GM12878 (cell line): ENCODE results near the gene CHD1L. TPM values are rescaled to one million over a fixed set of nuclear protein-coding genes. Genes with fewer than 3 reads are reported as not detected.

Experiments
- ATAC-seq: fragments of 200-7000 bp; cut with Tn5 transposase; 3 replicates; pipeline ENCODE4 v1.9.1; 2020; ENCODE audit warnings: mild to moderate bottlenecking, moderate library complexity
- BruUV-seq: library from RNA; stranded (reverse); fragments of 400-500 nt; replicated peaks from 2 replicates; lab custom pipeline; 2021; lab: Mats Ljungman, UMichigan
- CTCF ChIA-PET: fragments of 300-600 bp; sonication (Branson Sonifier 250); formaldehyde crosslinking; extraction: SDS; loops from one replicate; lab custom pipeline; 2021; ENCODE audit warnings: inconsistent platforms; lab: Yijun Ruan, JAX
- POLR2A ChIA-PET: fragments of 350-600 bp; formaldehyde crosslinking; extraction: SDS; loops from one replicate; lab custom pipeline; 2021; ENCODE audit warnings: inconsistent platforms; lab: Charles Lee
- RAD21 ChIA-PET: fragments of 300-600 bp; sonication (Branson Sonifier 250); formaldehyde crosslinking; loops from one replicate; lab custom pipeline; 2023; ENCODE audit warnings: antibody characterized with exemption; ENCODE audit not compliant: unreplicated experiment; lab: Charles Lee
- SMC1A ChIA-PET: fragments of 300-600 bp; sonication (Branson Sonifier 250); formaldehyde crosslinking; loops from one replicate; lab custom pipeline; 2023; ENCODE audit not compliant: unreplicated experiment, uncharacterized antibody; lab: Charles Lee
- DNase-seq: peaks from one replicate; pipeline ENCODE4 v3.0.0-alpha.2; 2011; ENCODE audit warnings: low read depth, low spot score
- FAIRE-seq: peaks from 3 replicates; lab custom pipeline; 2011; peaks lifted over from hg19 to GRCh38; lab: Jason Lieb, UNC
- H2AFZ ChIP-seq: 2 replicates; pipeline ENCODE4 v1.6.0; 2011; ENCODE audit warnings: low read depth, low read length, control low read depth; ENCODE audit not compliant: control insufficient read depth
- H3K27ac ChIP-seq: 2 replicates; pipeline ENCODE4 v1.5.1; 2011; ENCODE audit warnings: control low read depth; ENCODE audit not compliant: control insufficient read depth, insufficient read depth
- H3K27me3 ChIP-seq, 2 experiments: replicated peaks in 1 of 2; 2 replicates each; pipeline versions ENCODE4 v1.6.0 to v1.6.1; 2011; ENCODE audit warnings: low read length in 1 of 2; ENCODE audit not compliant: control insufficient read depth in 2 of 2, insufficient read depth in 2 of 2
- H3K36me3 ChIP-seq, 2 experiments: 2 replicates each; pipeline ENCODE4 v1.5.1; 2011; ENCODE audit warnings: low read length in 1 of 2; ENCODE audit not compliant: control insufficient read depth in 2 of 2, insufficient read depth in 2 of 2
- H3K4me1 ChIP-seq: 2 replicates; pipeline ENCODE4 v1.6.1; 2011; ENCODE audit warnings: mild to moderate bottlenecking, low read length, moderate library complexity, mixed read lengths; ENCODE audit not compliant: control insufficient read depth, insufficient read depth
- H3K4me2 ChIP-seq: 2 replicates; pipeline ENCODE4 v1.6.0; 2011; ENCODE audit warnings: control low read depth; ENCODE audit not compliant: control insufficient read depth, insufficient read depth
- H3K4me3 ChIP-seq: fragments of 200-600 bp; sonication (generic); 2 replicates; pipeline ENCODE4 v1.5.1; 2016
- H3K79me2 ChIP-seq: 2 replicates; pipeline ENCODE4 v1.6.0; 2011; ENCODE audit warnings: low read length; ENCODE audit not compliant: control insufficient read depth, insufficient read depth
- H3K9ac ChIP-seq: 2 replicates; pipeline ENCODE4 v1.8.0; 2011; ENCODE audit warnings: low read length, control low read depth, mixed read lengths; ENCODE audit not compliant: control insufficient read depth, insufficient read depth
- H3K9me3 ChIP-seq: replicated peaks from 3 replicates; pipeline ENCODE4 v1.5.1; 2011; ENCODE audit warnings: mild to moderate bottlenecking, low read length; ENCODE audit not compliant: control insufficient read depth, insufficient read depth
- H4K20me1 ChIP-seq: 2 replicates; pipeline ENCODE4 v1.6.0; 2011; ENCODE audit not compliant: control insufficient read depth, insufficient read depth
- IRF3 ChIP-seq: fragments of 450-650 bp; IDR thresholded peaks from 2 replicates; pipeline ENCODE4 v1.6.1; 2014; ENCODE audit warnings: mild to moderate bottlenecking
- MEF2B ChIP-seq: fragments of 450-650 bp; IDR thresholded peaks from 2 replicates; pipeline ENCODE4 v1.6.1; 2018; ENCODE audit warnings: mild to moderate bottlenecking, moderate library complexity; ENCODE audit not compliant: partially characterized antibody, poor library complexity, severe bottlenecking
- WGBS: methylation state at CpG from one replicate; pipeline ENCODE4 v1.1.6; 2016; ENCODE audit warnings: low lambda C conversion rate; ENCODE audit not compliant: insufficient replicate concordance, insufficient coverage; ENCODE audit errors: missing lambda C conversion rate; 5-methylcytosine and 5-hydroxymethylcytosine counted together
- in situ Hi-C: fragments of 300-500 bp; cut with MboI; formaldehyde crosslinking; loops from 9 replicates; pipeline ENCODE4 v1.14.3; 2018; ENCODE audit warnings: mixed read lengths
- intact Hi-C: fragments of 100-400 bp; cut with micrococcal nuclease; formaldehyde crosslinking; loops from one replicate; pipeline ENCODE4 v1.14.2; 2022; ENCODE audit not compliant: unreplicated experiment
- polyA plus RNA-seq, 11 experiments: library from polyadenylated mRNA; depleted of rRNA in 4 of 11; unstranded in 6 of 11; stranded (reverse) in 5 of 11; fragments of >200 nt; fragmentation: Nextera tagmentation in 4 of 11; fragmentation: Illumina TruSeq in 1 of 11; extraction: Ambion mirVana in 4 of 11; extraction: Trizol in 1 of 11; gene quantifications; 1 replicate in 1 of 11; 2 replicates in 10 of 11; pipeline versions ENCODE4 v1.2.1 to v1.2.3, GENCODE V29; 2011 to 2016; ENCODE audit warnings: inconsistent platforms in 2 of 11, missing spikeins in 2 of 11, low read depth in 1 of 11
- total RNA-seq, 4 experiments: library from RNA; depleted of rRNA in 3 of 4; stranded (reverse); fragments of >200 nt in 3 of 4; fragmentation: Illumina TruSeq in 1 of 4; extraction: Trizol in 1 of 4; gene quantifications; 2 replicates each; pipeline versions ENCODE4 v1.2.1 to v1.2.3, GENCODE V29; 2013 to 2021

CHD1L gene
- total and polyA plus RNA-seq, 10 of the 15 experiments (the other 5 are each of a cell fraction or from before 2014, with no cell fraction given), result 21.2 to 54.2 (median 44.5) TPM

GRCh38 chr1:147341246-147341645 lies 98.8 kb downstream of the CHD1L start:
- TF ChIP-seq MEF2B (no peak), IRF3 (no peak)
- FAIRE-seq (no peak), DNase-seq (no peak), ATAC-seq (no peak)
- 0% methylated on average over 1 of the region's 1 CpG for WGBS
- in situ Hi-C loops, result no loop called here
- no peaks in the 10 kb centered on the region for H3K27me3 ChIP-seq
- H3K9ac ChIP-seq, result no peak overlapping the region
- no peaks in the 10 kb centered on the region for H3K36me3 ChIP-seq
- BruUV-seq, result no TSS peak
- intact Hi-C loops, result no loop called here
- ChIA-PET RAD21 (no interaction called here), SMC1A (no interaction called here), POLR2A (no interaction called here), CTCF (interaction anchor here (1.1 kb wide), 1 partner anchor 67 kb away, joined by 3 read pairs; no protein-coding TSS in a partner anchor)
- no peaks in the 10 kb centered on the region for H3K4me1 ChIP-seq
- no peak overlapping the region for H3K4me2 ChIP-seq
- no peaks in the 10 kb centered on the region for H3K9me3 ChIP-seq
- no peaks in the 10 kb centered on the region for H4K20me1 ChIP-seq
- no peak overlapping the region for H3K27ac ChIP-seq
- H3K79me2 ChIP-seq, result no peaks in the 10 kb centered on the region
- H2AFZ ChIP-seq, result no peak overlapping the region
- H3K4me3 ChIP-seq, result no peak overlapping the region

Other genes with a start within 250 kb of the CHD1L start
- 6.2 and 7.6 TPM in 2 replicates for gene PRKAB2, start 70.2 kb upstream of the CHD1L start, total RNA-seq (2014; rRNA removed)
- gene PRKAB2, start 70.2 kb upstream of the CHD1L start, total RNA-seq (2014; rRNA removed; fragmentation: Illumina TruSeq; extraction: Trizol), result 7.0 and 7.3 TPM in 2 replicates
- 6.6 and 7.5 TPM in 2 replicates for gene PRKAB2, start 70.2 kb upstream of the CHD1L start, total RNA-seq (2021)
- gene PRKAB2, start 70.2 kb upstream of the CHD1L start, polyA plus RNA-seq (2011; rRNA removed), result 26.4 and 32.8 TPM in 2 replicates
- 8.8 and 12.5 TPM in 2 replicates for gene PRKAB2, start 70.2 kb upstream of the CHD1L start, polyA plus RNA-seq (2014; fragmentation: Illumina TruSeq; extraction: Trizol)
- 1 to 10 TPM; 2.2 to 2.7 TPM for gene PRKAB2, start 70.2 kb upstream of the CHD1L start, polyA plus RNA-seq (2014; fragmentation: Nextera tagmentation; extraction: Ambion mirVana)
- gene PRKAB2, start 70.2 kb upstream of the CHD1L start, polyA plus RNA-seq (2014; rRNA removed), result 5.4 and 7.4 TPM in 2 replicates
- 1 to 10 TPM; 4.9 to 5.7 TPM for gene PRKAB2, start 70.2 kb upstream of the CHD1L start, polyA plus RNA-seq (2016; fragmentation: Nextera tagmentation; extraction: Ambion mirVana)
- gene FMO5, start 17.3 kb upstream of the CHD1L start, total RNA-seq (2014; rRNA removed), result 0.28 and 0.33 TPM in 2 replicates
- gene FMO5, start 17.3 kb upstream of the CHD1L start, total RNA-seq (2014; rRNA removed; fragmentation: Illumina TruSeq; extraction: Trizol), result 0.18 and 0.22 TPM in 2 replicates
- gene FMO5, start 17.3 kb upstream of the CHD1L start, total RNA-seq (2021), result 0.10 and 0.24 TPM in 2 replicates
- 0.07 and 0.17 TPM in 2 replicates for gene FMO5, start 17.3 kb upstream of the CHD1L start, polyA plus RNA-seq (2011; rRNA removed)
- 0.16 and 1.1 TPM in 2 replicates for gene FMO5, start 17.3 kb upstream of the CHD1L start, polyA plus RNA-seq (2014; fragmentation: Illumina TruSeq; extraction: Trizol)
- gene FMO5, start 17.3 kb upstream of the CHD1L start, polyA plus RNA-seq (2014; fragmentation: Nextera tagmentation; extraction: Ambion mirVana), result under 1 TPM; 0.05 to 0.24 TPM
- 0.03 and 0.09 TPM in 2 replicates for gene FMO5, start 17.3 kb upstream of the CHD1L start, polyA plus RNA-seq (2014; rRNA removed)
- under 1 TPM; 0.51 to 0.58 TPM for gene FMO5, start 17.3 kb upstream of the CHD1L start, polyA plus RNA-seq (2016; fragmentation: Nextera tagmentation; extraction: Ambion mirVana)